T-helper 1 cell treated with Interleukin-12 subunit alpha and Interleukin-12 subunit beta and Interleukin-4 antibody, amounts not matched to agents 30 μg/mL and 1 μg/mL, for 36 hours (primary cell): Measurements from ENCODE around the gene FOSL2.
"Not testable (repeated sequence)": the region's sequence is repeated elsewhere in the genome, so short reads cannot be mapped to it uniquely, and the experiment has no call there.

ENCODE experiments used
- H3K27ac Mint-ChIP-seq: one replicate; pipeline ENCODE4 v1.8.0; 2021; ENCODE audit warnings: mild to moderate bottlenecking, mixed read lengths
- H3K27me3 Mint-ChIP-seq: one replicate; pipeline ENCODE4 v1.8.0; 2021; ENCODE audit warnings: low read depth, mixed read lengths
- H3K36me3 Mint-ChIP-seq: one replicate; pipeline ENCODE4 v1.8.0; 2021; ENCODE audit warnings: low read depth, mixed read lengths
- H3K4me1 Mint-ChIP-seq: one replicate; pipeline ENCODE4 v1.8.0; 2021; ENCODE audit warnings: low read depth, mixed read lengths
- H3K4me3 Mint-ChIP-seq: one replicate; pipeline ENCODE4 v1.8.0; 2021; ENCODE audit warnings: mild to moderate bottlenecking, moderate library complexity, mixed read lengths
- H3K9me3 Mint-ChIP-seq: one replicate; pipeline ENCODE4 v1.8.0; 2021; ENCODE audit warnings: mixed read lengths

Gene FOSL2

GRCh38 chr2:28362991-28363521, 29.6 kb upstream of the FOSL2 start:
- peaks cover 21% of the 10 kb centered on the region for H3K27me3 Mint-ChIP-seq
- peaks cover 64% of the 10 kb centered on the region for H3K4me1 Mint-ChIP-seq
- H3K36me3 Mint-ChIP-seq = no peaks in the 10 kb centered on the region
- H3K9me3 Mint-ChIP-seq = no peaks in the 10 kb centered on the region
- no peak overlapping the region for H3K4me3 Mint-ChIP-seq
- no peak overlapping the region for H3K27ac Mint-ChIP-seq

GRCh38 chr2:28363686-28364280, 28.9 kb upstream of the FOSL2 start:
- H3K9me3 Mint-ChIP-seq = no peaks in the 10 kb centered on the region
- H3K27ac Mint-ChIP-seq = no peak overlapping the region
- no peak overlapping the region for H3K4me3 Mint-ChIP-seq
- H3K4me1 Mint-ChIP-seq = peaks cover 61% of the 10 kb centered on the region
- H3K27me3 Mint-ChIP-seq = peaks cover 21% of the 10 kb centered on the region
- no peaks in the 10 kb centered on the region for H3K36me3 Mint-ChIP-seq

GRCh38 chr2:28364610-28365009, 28.0 kb upstream of the FOSL2 start:
- Mint-ChIP-seq H3K27me3 (peaks cover 22% of the 10 kb centered on the region), H3K4me3 (no peak overlapping the region), H3K4me1 (peaks cover 57% of the 10 kb centered on the region), H3K36me3 (no peaks in the 10 kb centered on the region), H3K9me3 (no peaks in the 10 kb centered on the region), H3K27ac (peak overlapping the region; percentile 6)

GRCh38 chr2:28365158-28365557, 27.5 kb upstream of the FOSL2 start:
- Mint-ChIP-seq H3K36me3 (no peaks in the 10 kb centered on the region), H3K9me3 (no peaks in the 10 kb centered on the region), H3K4me1 (peaks cover 55% of the 10 kb centered on the region), H3K27me3 (peaks cover 25% of the 10 kb centered on the region), H3K4me3 (no peak overlapping the region), H3K27ac (peak overlapping the region; percentile 6)

- peaks cover 53% of the 10 kb centered on the region for H3K4me1 Mint-ChIP-seq
- H3K4me3 Mint-ChIP-seq = no peak overlapping the region
- H3K36me3 Mint-ChIP-seq = no peaks in the 10 kb centered on the region
- H3K27me3 Mint-ChIP-seq = peaks cover 34% of the 10 kb centered on the region
- no peak overlapping the region for H3K27ac Mint-ChIP-seq
- H3K9me3 Mint-ChIP-seq = no peaks in the 10 kb centered on the region
Measured at GRCh38 chr2:28366149-28366495, 26.5 kb upstream of the FOSL2 start.

- peaks cover 35% of the 10 kb centered on the region for H3K27me3 Mint-ChIP-seq
- H3K9me3 Mint-ChIP-seq = no peaks in the 10 kb centered on the region
- peak overlapping the region; percentile 84 for H3K27ac Mint-ChIP-seq
- no peaks in the 10 kb centered on the region for H3K36me3 Mint-ChIP-seq
- H3K4me1 Mint-ChIP-seq = peaks cover 50% of the 10 kb centered on the region
- peak overlapping the region; percentile 86 for H3K4me3 Mint-ChIP-seq
Measured at GRCh38 chr2:28366496-28367282, 26.0 kb upstream of the FOSL2 start.

- Mint-ChIP-seq H3K27ac (no peak overlapping the region), H3K36me3 (no peaks in the 10 kb centered on the region), H3K9me3 (no peaks in the 10 kb centered on the region), H3K27me3 (peaks cover 37% of the 10 kb centered on the region), H3K4me3 (no peak overlapping the region), H3K4me1 (peaks cover 46% of the 10 kb centered on the region)
Measured at GRCh38 chr2:28367667-28368356, 24.8 kb upstream of the FOSL2 start.

- H3K36me3 Mint-ChIP-seq = no peaks in the 10 kb centered on the region
Measured at GRCh38 chr2:28368357-28368798, 24.3 kb upstream of the FOSL2 start.

GRCh38 chr2:28369358-28369757, 23.3 kb upstream of the FOSL2 start:
- Mint-ChIP-seq H3K27me3 (peaks cover 45% of the 10 kb centered on the region), H3K27ac (no peak overlapping the region), H3K4me1 (peaks cover 42% of the 10 kb centered on the region), H3K9me3 (no peaks in the 10 kb centered on the region), H3K4me3 (no peak overlapping the region), H3K36me3 (no peaks in the 10 kb centered on the region)

More at GRCh38 chr2:28368357-28368798, 24.3 kb upstream of the FOSL2 start:
- H3K4me1 Mint-ChIP-seq = peaks cover 46% of the 10 kb centered on the region
- H3K9me3 Mint-ChIP-seq = no peaks in the 10 kb centered on the region
- no peak overlapping the region for H3K27ac Mint-ChIP-seq
- H3K4me3 Mint-ChIP-seq = no peak overlapping the region
- H3K27me3 Mint-ChIP-seq = peaks cover 42% of the 10 kb centered on the region

- H3K36me3 Mint-ChIP-seq = no peaks in the 10 kb centered on the region
- no peak overlapping the region for H3K4me3 Mint-ChIP-seq
- no peaks in the 10 kb centered on the region for H3K9me3 Mint-ChIP-seq
- H3K4me1 Mint-ChIP-seq = peaks cover 32% of the 10 kb centered on the region
- H3K27me3 Mint-ChIP-seq = peaks cover 46% of the 10 kb centered on the region
- no peak overlapping the region for H3K27ac Mint-ChIP-seq
Measured at GRCh38 chr2:28370354-28370753, 22.3 kb upstream of the FOSL2 start.

GRCh38 chr2:28371728-28372127, 20.9 kb upstream of the FOSL2 start:
- peaks cover 19% of the 10 kb centered on the region for H3K4me1 Mint-ChIP-seq
- not testable (repeated sequence) for H3K9me3 Mint-ChIP-seq, H3K27ac Mint-ChIP-seq, H3K36me3 Mint-ChIP-seq, H3K4me3 Mint-ChIP-seq
- peaks cover 46% of the 10 kb centered on the region for H3K27me3 Mint-ChIP-seq

- no peaks in the 10 kb centered on the region for H3K36me3 Mint-ChIP-seq
- H3K9me3 Mint-ChIP-seq = no peaks in the 10 kb centered on the region
- H3K4me1 Mint-ChIP-seq = peaks cover 12% of the 10 kb centered on the region
- H3K27ac Mint-ChIP-seq = no peak overlapping the region
- peaks cover 43% of the 10 kb centered on the region for H3K27me3 Mint-ChIP-seq
- H3K4me3 Mint-ChIP-seq = no peak overlapping the region
Measured at GRCh38 chr2:28373854-28374253, 18.8 kb upstream of the FOSL2 start.

GRCh38 chr2:28374331-28374730, 18.3 kb upstream of the FOSL2 start:
- H3K9me3 Mint-ChIP-seq = no peaks in the 10 kb centered on the region
- peaks cover 43% of the 10 kb centered on the region for H3K27me3 Mint-ChIP-seq
- H3K36me3 Mint-ChIP-seq = no peaks in the 10 kb centered on the region
- H3K4me1 Mint-ChIP-seq = peaks cover 15% of the 10 kb centered on the region
- H3K27ac Mint-ChIP-seq = no peak overlapping the region
- H3K4me3 Mint-ChIP-seq = no peak overlapping the region

GRCh38 chr2:28375236-28375635, 17.4 kb upstream of the FOSL2 start:
- H3K9me3 Mint-ChIP-seq = no peaks in the 10 kb centered on the region
- peaks cover 15% of the 10 kb centered on the region for H3K4me1 Mint-ChIP-seq
- no peak overlapping the region for H3K27ac Mint-ChIP-seq

More at GRCh38 chr2:28375236-28375635, 17.4 kb upstream of the FOSL2 start:
- H3K4me3 Mint-ChIP-seq = no peak overlapping the region
- H3K36me3 Mint-ChIP-seq = no peaks in the 10 kb centered on the region
- peaks cover 39% of the 10 kb centered on the region for H3K27me3 Mint-ChIP-seq
